CD14-positive monocyte (primary cell): ENCODE data around the gene ACTA2. TPM values are rescaled to one million over a fixed set of nuclear protein-coding genes. Genes with fewer than 3 reads are reported as not detected.

Experiments
- DNase-seq, 3 donors: peaks; one replicate each; pipeline ENCODE4 v3.0.0-alpha.2; 2011 to 2022
- H2AFZ ChIP-seq: 2 replicates; pipeline ENCODE4 v1.6.0; 2012; ENCODE audit warnings: mild to moderate bottlenecking, low read depth, low read length, inconsistent platforms; ENCODE audit not compliant: insufficient read depth, poor library complexity, severe bottlenecking
- H3K27ac ChIP-seq, 2 donors: 1 replicate in 1 of 2; 2 replicates in 1 of 2; pipeline ENCODE4 v1.5.1; 2012 to 2013; ENCODE audit warnings: low read length in 2 of 2, control low read depth in 1 of 2, inconsistent platforms in 1 of 2, low read depth in 1 of 2, mild to moderate bottlenecking in 1 of 2
- H3K27me3 ChIP-seq, 2 donors: one replicate each; pipeline versions ENCODE4 v1.6.0 to v1.6.1; 2011 to 2013; ENCODE audit warnings: low read length in 2 of 2; ENCODE audit not compliant: control insufficient read depth in 2 of 2, insufficient read depth in 2 of 2
- H3K36me3 ChIP-seq, 2 donors: replicated peaks in 1 of 2; 1 replicate in 1 of 2; 2 replicates in 1 of 2; pipeline versions ENCODE4 v1.5.1 to v1.6.1; 2012 to 2013; ENCODE audit warnings: low read length in 2 of 2, control low read depth in 1 of 2, inconsistent platforms in 1 of 2, mild to moderate bottlenecking in 1 of 2; ENCODE audit not compliant: insufficient read depth in 2 of 2, control insufficient read depth in 1 of 2
- H3K4me1 ChIP-seq, 2 donors: 1 replicate in 1 of 2; 2 replicates in 1 of 2; pipeline versions ENCODE4 v1.5.1 to v1.6.1; 2012 to 2013; ENCODE audit warnings: low read length in 2 of 2, control low read depth in 1 of 2, inconsistent platforms in 1 of 2, mild to moderate bottlenecking in 1 of 2, moderate library complexity in 1 of 2; ENCODE audit not compliant: insufficient read depth in 2 of 2, control insufficient read depth in 1 of 2
- H3K4me2 ChIP-seq: replicated peaks from 2 replicates; pipeline ENCODE3; 2012; ENCODE audit warnings: low read length, moderate library complexity, mild to moderate bottlenecking; ENCODE audit not compliant: poor library complexity, severe bottlenecking; ENCODE audit errors: extremely low read depth
- H3K4me3 ChIP-seq, 3 experiments: fragments of 200-600 bp in 1 of 3; sonication (generic) in 1 of 3; replicated peaks in 1 of 3; 1 replicate in 2 of 3; 2 replicates in 1 of 3; pipeline ENCODE4 v1.5.1; 2011 to 2013; ENCODE audit warnings: low read length in 3 of 3, mild to moderate bottlenecking in 3 of 3, control low read depth in 2 of 3, low read depth in 2 of 3, inconsistent platforms in 1 of 3, moderate library complexity in 1 of 3
- H3K79me2 ChIP-seq: 2 replicates; pipeline ENCODE4 v1.6.0; 2012; ENCODE audit warnings: mild to moderate bottlenecking, control low read depth, inconsistent platforms, low read length, moderate library complexity; ENCODE audit not compliant: insufficient read depth
- H3K9ac ChIP-seq: 2 replicates; pipeline ENCODE4 v1.6.0; 2017; ENCODE audit warnings: low read length, mild to moderate bottlenecking; ENCODE audit not compliant: insufficient read depth, poor library complexity, severe bottlenecking
- H3K9me3 ChIP-seq, 2 donors: replicated peaks in 1 of 2; 1 replicate in 1 of 2; 2 replicates in 1 of 2; pipeline versions ENCODE4 v1.5.1 to v1.6.1; 2012 to 2013; ENCODE audit warnings: low read length in 2 of 2, control low read depth in 1 of 2; ENCODE audit not compliant: control insufficient read depth in 1 of 2, insufficient read depth in 1 of 2
- H4K20me1 ChIP-seq: 2 replicates; pipeline ENCODE4 v1.6.0; 2012; ENCODE audit warnings: mild to moderate bottlenecking, low read length, control low read depth, moderate library complexity; ENCODE audit not compliant: insufficient read depth
- H3K27ac Mint-ChIP-seq, 7 donors: one replicate each; pipeline ENCODE4 v1.8.0; 2020; ENCODE audit warnings: mild to moderate bottlenecking in 7 of 7, mixed read lengths in 7 of 7, moderate library complexity in 6 of 7, inconsistent platforms in 2 of 7
- H3K27me3 Mint-ChIP-seq, 3 donors: one replicate each; pipeline ENCODE4 v1.8.0; 2021 to 2022; ENCODE audit warnings: low read depth in 3 of 3, mild to moderate bottlenecking in 3 of 3, mixed read lengths in 3 of 3, moderate library complexity in 3 of 3, inconsistent platforms in 1 of 3
- H3K36me3 Mint-ChIP-seq, 2 donors: one replicate each; pipeline ENCODE4 v1.8.0; 2020; ENCODE audit warnings: mixed read lengths in 2 of 2, inconsistent platforms in 1 of 2, mild to moderate bottlenecking in 1 of 2
- H3K4me1 Mint-ChIP-seq: one replicate; pipeline ENCODE4 v1.8.0; 2020; ENCODE audit warnings: mild to moderate bottlenecking, mixed read lengths
- H3K4me3 Mint-ChIP-seq, 2 donors: one replicate each; pipeline ENCODE4 v1.8.0; 2020; ENCODE audit warnings: mild to moderate bottlenecking in 2 of 2, mixed read lengths in 2 of 2, moderate library complexity in 1 of 2
- H3K9me3 Mint-ChIP-seq, 7 donors: one replicate each; pipeline ENCODE4 v1.8.0; 2020 to 2022; ENCODE audit warnings: mixed read lengths in 7 of 7, mild to moderate bottlenecking in 6 of 7, moderate library complexity in 6 of 7, inconsistent platforms in 2 of 7
- CTCF ChIP-seq: fragments of 200-600 bp; IDR thresholded peaks from one replicate; pipeline ENCODE4 v1.8.0; 2022; ENCODE audit warnings: antibody characterized with exemption, mild to moderate bottlenecking
- WGBS: methylation state at CpG from one replicate; pipeline ENCODE4 v1.1.5; 2013; ENCODE audit warnings: missing lambda C conversion rate; ENCODE audit not compliant: insufficient coverage; 5-methylcytosine and 5-hydroxymethylcytosine counted together
- intact Hi-C, 2 donors: fragments of 100-400 bp; cut with micrococcal nuclease; formaldehyde crosslinking; loops; one replicate each; pipeline versions ENCODE4 v1.15.0 to v1.15.1; 2023
- polyA plus RNA-seq, 3 donors: library from polyadenylated mRNA; depleted of rRNA in 1 of 3; unstranded in 2 of 3; stranded (reverse) in 1 of 3; fragments of 300-500 nt in 2 of 3; fragments of >200 nt in 1 of 3; fragmentation: Illumina TruSeq in 2 of 3; gene quantifications; 1 replicate in 2 of 3; 2 replicates in 1 of 3; pipeline ENCODE4 v1.2.3, GENCODE V29; 2012 to 2021

ACTA2 gene
- polyA plus RNA-seq, 3 donors: 4.4 to 12.3 (median 6.8) TPM

DNA sequence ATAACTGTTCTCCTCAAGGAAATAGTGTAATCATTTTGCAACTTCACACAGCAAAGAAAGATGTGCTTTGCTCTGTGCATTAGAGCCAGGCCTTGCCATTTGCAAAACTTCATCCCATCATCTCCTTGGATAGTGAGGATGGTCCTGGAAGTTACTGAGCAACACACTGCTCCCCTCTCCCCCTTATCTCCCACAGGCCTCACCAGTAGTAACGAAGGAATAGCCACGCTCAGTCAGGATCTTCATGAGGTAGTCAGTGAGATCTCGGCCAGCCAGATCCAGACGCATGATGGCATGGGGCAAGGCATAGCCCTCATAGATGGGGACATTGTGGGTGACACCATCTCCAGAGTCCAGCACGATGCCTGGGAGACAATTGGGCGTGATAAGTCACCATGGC lies 11.5 kb downstream of the ACTA2 start:
- no peaks in the 10 kb centered on the region for H3K27me3 ChIP-seq
- no peak overlapping the region for H3K27ac ChIP-seq
- intact Hi-C loops: no loop called here
- Mint-ChIP-seq H3K36me3 (peaks cover 4 to 39% of the 10 kb centered on the region in 2 donors), H3K4me1 (peaks cover 25% of the 10 kb centered on the region), H3K9me3 (peaks cover 0 to 2% (median 0%) of the 10 kb centered on the region in 7 donors), H3K27me3 (peaks cover 0 to 2% (median 0%) of the 10 kb centered on the region in 3 donors), H3K27ac (no peak overlapping the region), H3K4me3 (no peak overlapping the region)
- no peaks in the 10 kb centered on the region for H3K9me3 ChIP-seq
- no peaks in the 10 kb centered on the region for H4K20me1 ChIP-seq
- H3K4me3 ChIP-seq: no peak overlapping the region
- no peak for TF ChIP-seq CTCF
- H3K4me2 ChIP-seq: no peak overlapping the region
- 100% methylated on average over 6 of the region's 6 CpGs for WGBS
- no peaks in the 10 kb centered on the region for H3K79me2 ChIP-seq
- DNase-seq: no peak
- H3K9ac ChIP-seq: no peak overlapping the region
- no peaks in the 10 kb centered on the region for H3K36me3 ChIP-seq
- H3K4me1 ChIP-seq: peaks cover 22 to 23% of the 10 kb centered on the region in 2 donors
- H2AFZ ChIP-seq: no peak overlapping the region

DNA sequence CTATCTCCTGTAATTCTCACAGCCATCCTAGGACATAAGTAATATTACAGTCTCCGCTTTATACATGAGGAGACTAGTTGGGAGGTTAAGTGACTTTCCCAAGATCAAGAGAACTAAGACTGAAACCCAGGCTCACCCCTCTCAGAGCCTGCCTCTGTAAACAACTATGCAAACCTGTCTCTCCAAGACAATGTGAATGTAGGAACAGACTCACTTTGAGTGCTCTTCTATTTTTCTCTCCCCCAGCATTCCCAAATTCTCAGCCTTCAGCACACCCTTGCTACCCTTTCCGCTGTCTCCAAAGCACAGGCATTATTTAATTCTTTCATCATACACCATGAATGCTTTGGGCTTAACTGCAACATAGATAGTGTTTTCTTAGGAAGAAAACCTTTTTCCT lies 13.6 kb downstream of the ACTA2 start:
- H3K9ac ChIP-seq: no peak overlapping the region
- no peaks in the 10 kb centered on the region for H3K36me3 ChIP-seq
- peaks cover 12% of the 10 kb centered on the region for H3K4me1 Mint-ChIP-seq
- no peak overlapping the region for H3K27ac Mint-ChIP-seq
- H3K4me3 ChIP-seq: no peak overlapping the region
- no peak for DNase-seq
- no peaks in the 10 kb centered on the region for H3K27me3 ChIP-seq
- H2AFZ ChIP-seq: no peak overlapping the region
- TF ChIP-seq CTCF: no peak
- peaks cover 11 to 12% of the 10 kb centered on the region in 2 donors for H3K4me1 ChIP-seq
- H3K9me3 ChIP-seq: no peaks in the 10 kb centered on the region
- H3K36me3 Mint-ChIP-seq: peaks cover 4 to 37% of the 10 kb centered on the region in 2 donors
- H3K27me3 Mint-ChIP-seq: peaks cover 0 to 2% (median 0%) of the 10 kb centered on the region in 3 donors
- no peaks in the 10 kb centered on the region for H3K79me2 ChIP-seq
- intact Hi-C loops: loop anchor here (5.0 kb wide), 2 partner anchors 63 to 278 kb away; no protein-coding TSS in a partner anchor
- no peaks in the 10 kb centered on the region for H4K20me1 ChIP-seq
- no peak overlapping the region for H3K4me2 ChIP-seq
- H3K27ac ChIP-seq: no peak overlapping the region
- peaks cover 0 to 2% (median 0%) of the 10 kb centered on the region in 7 donors for H3K9me3 Mint-ChIP-seq
- H3K4me3 Mint-ChIP-seq: no peak overlapping the region
- WGBS: no CpG with 5 or more reads among the region's 2 CpGs
